ENCODE results near the gene SPON1.

Gene SPON1

DNA sequence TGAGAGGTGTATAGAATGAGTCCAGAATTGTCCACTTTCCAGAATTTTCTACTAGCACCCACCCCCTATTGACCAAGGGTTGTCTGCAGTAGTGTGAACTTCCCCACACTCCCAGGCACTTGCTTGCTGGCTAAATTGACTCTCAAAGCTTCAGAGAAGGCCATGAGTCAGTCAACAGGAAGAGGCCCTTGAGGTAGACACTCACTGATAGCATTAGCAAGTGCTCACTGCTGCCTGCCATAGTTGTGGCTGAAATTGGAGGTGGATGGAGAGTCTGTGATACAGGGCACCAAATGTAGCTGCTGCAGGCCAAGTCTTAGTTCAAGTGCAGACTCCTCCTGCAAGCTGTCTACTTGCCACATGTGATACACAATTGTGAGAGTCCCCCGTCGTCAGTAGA lies 156.8 kb downstream of the SPON1 start:
- Histone ChIP-seq H3K36me3 (ENCODE audit: control insufficient read depth, insufficient read depth, low read length) (no peaks in the 10 kb centered on the region), H3K4me1 (ENCODE audit: control insufficient read depth, insufficient read depth, low read length, poor library complexity, severe bottlenecking) (no peaks in the 10 kb centered on the region), H3K4me3 (ENCODE audit: extremely low read depth, insufficient read depth, low read length, poor library complexity, severe bottlenecking) (no peak overlapping the region), H3K27ac (ENCODE audit: low read depth, low read length, severe bottlenecking) (no peak overlapping the region), H3K9me3 (ENCODE audit: control insufficient read depth, low read length) (no peaks in the 10 kb centered on the region)
- 89 to 100% methylated on average over 2 of the region's 2 CpGs for WGBS, 2 experiments (ENCODE audit: insufficient coverage in 2 of 2)

DNA sequence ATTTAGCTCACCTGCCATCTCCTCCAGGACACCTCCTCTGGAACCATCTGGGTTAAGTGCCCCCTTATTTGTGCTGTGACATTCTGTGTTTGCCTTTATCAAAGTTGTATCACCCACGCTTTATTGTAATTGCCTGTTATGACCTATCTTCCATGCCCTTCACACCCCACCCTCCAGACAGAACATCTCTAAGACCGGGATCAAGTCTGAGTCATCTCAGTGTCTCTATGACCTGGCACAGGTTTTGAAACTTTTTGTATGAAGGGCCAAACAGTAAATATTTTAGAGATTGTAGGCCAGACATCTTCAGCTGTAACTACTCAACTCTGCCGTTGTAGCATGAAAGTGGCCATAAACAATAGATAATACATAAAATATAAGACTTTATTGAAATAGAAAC lies 161.8 kb downstream of the SPON1 start:
- H3K27ac ChIP-seq (ENCODE audit: low read depth, low read length, severe bottlenecking) = no peak overlapping the region
- peaks cover 4% of the 10 kb centered on the region for H3K4me1 ChIP-seq (ENCODE audit: control insufficient read depth, insufficient read depth, low read length, poor library complexity, severe bottlenecking)
- no peaks in the 10 kb centered on the region for H3K9me3 ChIP-seq (ENCODE audit: control insufficient read depth, low read length)
- 83% methylated on average over 1 of the region's 3 CpGs; no CpG with 5 or more reads in 1 of the 2 experiments for WGBS, 2 experiments (ENCODE audit: insufficient coverage in 2 of 2)
- H3K36me3 ChIP-seq (ENCODE audit: control insufficient read depth, insufficient read depth, low read length) = no peaks in the 10 kb centered on the region
- no peak overlapping the region for H3K4me3 ChIP-seq (ENCODE audit: extremely low read depth, insufficient read depth, low read length, poor library complexity, severe bottlenecking)

DNA sequence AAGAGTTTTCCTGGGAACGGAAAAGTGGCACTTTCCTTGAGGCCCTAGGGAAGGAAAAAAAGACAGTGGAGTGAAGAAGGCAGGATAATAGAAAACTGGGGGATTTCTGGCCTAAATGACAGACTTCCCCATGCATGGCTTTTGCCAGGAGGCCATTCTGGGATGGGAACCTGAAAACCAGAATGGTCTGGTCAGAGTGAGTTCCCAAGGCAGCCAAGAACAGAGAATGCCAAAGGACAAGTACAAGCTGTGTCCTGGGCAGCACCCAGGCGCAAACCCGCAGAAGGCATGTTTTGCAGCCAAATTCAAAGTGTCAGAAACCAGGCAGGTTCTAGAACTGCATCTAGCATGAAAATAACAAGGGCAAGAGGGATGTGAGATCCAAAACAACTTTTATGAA lies 162.4 kb downstream of the SPON1 start:
- 88 to 92% methylated on average over 3 of the region's 3 CpGs for WGBS, 2 experiments (ENCODE audit: insufficient coverage in 2 of 2)
- H3K27ac ChIP-seq (ENCODE audit: low read depth, low read length, severe bottlenecking) = no peak overlapping the region
- H3K9me3 ChIP-seq (ENCODE audit: control insufficient read depth, low read length) = no peaks in the 10 kb centered on the region

DNA sequence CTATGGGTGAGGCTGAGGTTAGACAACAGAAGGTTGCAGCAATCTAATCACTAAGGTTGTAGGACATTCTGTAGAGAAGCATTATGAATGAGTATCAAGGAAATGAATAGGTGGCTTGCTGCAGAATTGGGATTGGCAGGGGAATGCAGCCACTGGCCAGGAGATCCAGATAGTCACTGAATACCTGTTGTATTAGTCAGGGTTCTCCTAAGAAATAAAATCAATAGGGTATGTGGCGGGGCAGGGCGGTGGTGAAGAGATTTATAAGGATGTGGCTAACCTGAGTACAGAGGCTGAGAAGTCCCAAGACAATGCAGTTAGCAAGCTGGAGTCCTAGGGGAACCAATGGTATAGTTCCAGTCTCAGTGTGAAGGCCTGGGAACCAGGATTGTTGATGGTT lies 163.0 kb downstream of the SPON1 start:
- Histone ChIP-seq H3K27ac (ENCODE audit: low read depth, low read length, severe bottlenecking) (no peak overlapping the region), H3K4me3 (ENCODE audit: extremely low read depth, insufficient read depth, low read length, poor library complexity, severe bottlenecking) (no peak overlapping the region), H3K9me3 (ENCODE audit: control insufficient read depth, low read length) (no peaks in the 10 kb centered on the region), H3K4me1 (ENCODE audit: control insufficient read depth, insufficient read depth, low read length, poor library complexity, severe bottlenecking) (peaks cover 4% of the 10 kb centered on the region), H3K36me3 (ENCODE audit: control insufficient read depth, insufficient read depth, low read length) (no peaks in the 10 kb centered on the region)
- 91 to 92% methylated on average over 2 of the region's 2 CpGs for WGBS, 2 experiments (ENCODE audit: insufficient coverage in 2 of 2)

More for the DNA sequence above, 162.4 kb downstream of the SPON1 start:
- Histone ChIP-seq H3K4me3 (ENCODE audit: extremely low read depth, insufficient read depth, low read length, poor library complexity, severe bottlenecking) (no peak overlapping the region), H3K4me1 (ENCODE audit: control insufficient read depth, insufficient read depth, low read length, poor library complexity, severe bottlenecking) (peaks cover 4% of the 10 kb centered on the region), H3K36me3 (ENCODE audit: control insufficient read depth, insufficient read depth, low read length) (no peaks in the 10 kb centered on the region)

DNA sequence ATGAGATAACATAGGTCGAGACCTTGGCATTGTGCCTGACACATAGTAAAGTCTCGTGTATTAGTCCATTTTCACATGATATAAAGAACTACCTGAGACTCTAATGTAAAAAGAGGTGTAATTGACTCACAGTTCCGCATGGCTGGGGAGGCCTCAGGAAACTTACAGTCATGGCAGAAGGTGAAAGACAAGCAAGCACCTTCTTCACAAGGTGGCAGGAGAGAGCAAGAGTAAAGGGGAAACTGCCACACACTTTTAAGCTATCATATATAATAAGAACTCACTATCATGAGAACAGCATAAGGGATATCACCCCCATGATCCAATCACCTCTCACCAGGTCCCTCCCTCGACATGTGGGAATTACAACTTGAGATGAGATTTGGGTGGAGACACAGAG lies 165.2 kb downstream of the SPON1 start:
- Histone ChIP-seq H3K36me3 (ENCODE audit: control insufficient read depth, insufficient read depth, low read length) (no peaks in the 10 kb centered on the region), H3K4me3 (ENCODE audit: extremely low read depth, insufficient read depth, low read length, poor library complexity, severe bottlenecking) (no peak overlapping the region), H3K9me3 (ENCODE audit: control insufficient read depth, low read length) (no peaks in the 10 kb centered on the region), H3K27ac (ENCODE audit: low read depth, low read length, severe bottlenecking) (no peak overlapping the region), H3K4me1 (ENCODE audit: control insufficient read depth, insufficient read depth, low read length, poor library complexity, severe bottlenecking) (peaks cover 4% of the 10 kb centered on the region)
- WGBS, 2 experiments (ENCODE audit: insufficient coverage in 2 of 2) = 90% methylated on average over 2 of the region's 4 CpGs; no CpG with 5 or more reads in 1 of the 2 experiments

DNA sequence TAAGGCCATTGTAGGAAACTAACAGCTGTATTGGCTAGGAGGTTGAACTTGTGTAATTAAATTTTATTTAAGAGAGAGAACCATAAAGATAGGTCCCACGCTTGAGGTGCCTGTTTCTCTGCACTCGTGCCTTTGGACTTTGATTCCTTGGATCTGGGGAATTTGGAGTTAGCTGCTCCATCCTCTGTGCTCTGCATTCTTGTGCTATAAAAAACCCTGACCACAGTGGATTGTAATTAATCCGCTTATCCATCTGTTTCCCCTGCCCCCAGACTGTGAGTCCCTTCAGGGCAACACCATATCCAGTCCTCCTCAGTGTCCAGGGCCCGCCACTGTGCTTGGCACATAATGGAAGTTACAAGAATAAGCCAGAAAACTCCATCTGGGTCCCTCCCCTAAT lies 169.8 kb downstream of the SPON1 start:
- H3K4me1 ChIP-seq (ENCODE audit: control insufficient read depth, insufficient read depth, low read length, poor library complexity, severe bottlenecking) = no peaks in the 10 kb centered on the region
- WGBS, 2 experiments (ENCODE audit: insufficient coverage in 2 of 2) = 82 to 96% methylated on average over 3 to 4 of the region's 4 CpGs
- no peak overlapping the region for H3K27ac ChIP-seq (ENCODE audit: low read depth, low read length, severe bottlenecking)

DNA sequence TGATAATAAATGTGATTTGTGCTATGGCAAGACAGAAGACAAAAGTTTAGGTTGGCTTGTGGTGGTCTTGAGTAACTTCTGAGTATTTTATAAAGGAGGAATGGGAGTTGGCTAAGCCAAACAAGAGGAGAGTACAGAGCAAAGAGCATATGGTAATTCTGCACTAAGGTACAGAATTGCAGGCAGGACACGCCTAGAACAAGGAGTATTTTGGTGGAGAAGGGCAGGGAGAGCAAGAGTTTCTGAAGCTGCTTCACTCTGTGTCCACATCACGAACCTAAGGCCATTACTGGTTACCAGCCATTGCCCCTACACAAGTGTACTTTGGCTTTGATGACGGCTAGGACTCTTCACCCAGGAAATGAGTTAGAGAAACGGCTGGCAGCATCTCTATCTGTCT lies 170.9 kb downstream of the SPON1 start:
- no peaks in the 10 kb centered on the region for H3K4me1 ChIP-seq (ENCODE audit: control insufficient read depth, insufficient read depth, low read length, poor library complexity, severe bottlenecking)
- WGBS, 2 experiments (ENCODE audit: insufficient coverage in 2 of 2) = 67 to 86% methylated on average over 3 to 4 of the region's 4 CpGs
- no peaks in the 10 kb centered on the region for H3K9me3 ChIP-seq (ENCODE audit: control insufficient read depth, low read length)
- H3K4me3 ChIP-seq (ENCODE audit: extremely low read depth, insufficient read depth, low read length, poor library complexity, severe bottlenecking) = no peak overlapping the region
- H3K27ac ChIP-seq (ENCODE audit: low read depth, low read length, severe bottlenecking) = no peak overlapping the region
- no peaks in the 10 kb centered on the region for H3K36me3 ChIP-seq (ENCODE audit: control insufficient read depth, insufficient read depth, low read length)

More for the DNA sequence above, 169.8 kb downstream of the SPON1 start:
- Histone ChIP-seq H3K4me3 (ENCODE audit: extremely low read depth, insufficient read depth, low read length, poor library complexity, severe bottlenecking) (no peak overlapping the region), H3K9me3 (ENCODE audit: control insufficient read depth, low read length) (no peaks in the 10 kb centered on the region), H3K36me3 (ENCODE audit: control insufficient read depth, insufficient read depth, low read length) (no peaks in the 10 kb centered on the region)

DNA sequence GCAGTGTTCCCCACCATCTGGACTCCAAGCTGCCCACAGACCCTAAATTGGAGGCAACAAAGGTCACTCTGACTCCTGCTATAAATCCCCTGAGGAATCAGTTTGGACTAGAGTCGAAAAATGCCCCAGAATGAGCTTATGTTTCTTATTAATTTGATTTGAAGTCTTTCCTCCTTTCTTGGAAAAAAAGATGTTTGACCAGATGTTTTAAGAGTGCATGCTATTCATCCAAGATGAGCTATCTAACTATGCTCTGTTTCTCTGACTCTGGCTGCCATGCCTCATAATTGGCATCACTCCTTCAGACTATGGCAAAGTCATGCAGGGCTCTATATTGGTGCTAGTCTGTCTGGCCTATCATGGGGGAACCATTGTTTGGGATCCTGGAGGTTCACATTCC lies 174.0 kb downstream of the SPON1 start:
- WGBS, 2 experiments (ENCODE audit: insufficient coverage in 2 of 2) = 75 to 86% methylated on average over 1 of the region's 1 CpG
- H3K4me1 ChIP-seq (ENCODE audit: control insufficient read depth, insufficient read depth, low read length, poor library complexity, severe bottlenecking) = no peaks in the 10 kb centered on the region
- H3K9me3 ChIP-seq (ENCODE audit: control insufficient read depth, low read length) = no peaks in the 10 kb centered on the region
- H3K36me3 ChIP-seq (ENCODE audit: control insufficient read depth, insufficient read depth, low read length) = no peaks in the 10 kb centered on the region
- no peak overlapping the region for H3K4me3 ChIP-seq (ENCODE audit: extremely low read depth, insufficient read depth, low read length, poor library complexity, severe bottlenecking)
- H3K27ac ChIP-seq (ENCODE audit: low read depth, low read length, severe bottlenecking) = no peak overlapping the region

DNA sequence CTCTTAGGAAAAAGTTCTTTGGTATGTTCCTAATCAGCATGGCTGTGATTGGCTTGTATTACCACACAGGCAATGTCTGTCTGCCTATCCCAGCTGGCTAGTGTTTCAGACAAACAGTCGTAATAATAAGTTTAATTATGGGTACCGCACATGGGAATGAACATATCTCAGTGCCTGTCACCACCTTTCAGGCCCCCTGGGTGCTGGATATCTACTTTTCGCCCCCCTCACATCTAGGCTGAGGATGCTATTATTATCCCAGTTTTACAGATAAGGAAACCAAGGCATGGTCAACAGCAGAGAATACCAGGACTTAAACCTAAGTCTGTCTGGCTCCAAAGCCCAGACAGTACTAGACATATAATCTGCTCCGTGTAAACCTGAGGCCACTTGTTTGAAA lies 174.8 kb downstream of the SPON1 start:
- H3K9me3 ChIP-seq (ENCODE audit: control insufficient read depth, low read length) = no peaks in the 10 kb centered on the region
- H3K4me1 ChIP-seq (ENCODE audit: control insufficient read depth, insufficient read depth, low read length, poor library complexity, severe bottlenecking) = no peaks in the 10 kb centered on the region
- 90 to 98% methylated on average over 4 of the region's 4 CpGs for WGBS, 2 experiments (ENCODE audit: insufficient coverage in 2 of 2)
- no peak overlapping the region for H3K4me3 ChIP-seq (ENCODE audit: extremely low read depth, insufficient read depth, low read length, poor library complexity, severe bottlenecking)
- H3K36me3 ChIP-seq (ENCODE audit: control insufficient read depth, insufficient read depth, low read length) = no peaks in the 10 kb centered on the region
- no peak overlapping the region for H3K27ac ChIP-seq (ENCODE audit: low read depth, low read length, severe bottlenecking)

DNA sequence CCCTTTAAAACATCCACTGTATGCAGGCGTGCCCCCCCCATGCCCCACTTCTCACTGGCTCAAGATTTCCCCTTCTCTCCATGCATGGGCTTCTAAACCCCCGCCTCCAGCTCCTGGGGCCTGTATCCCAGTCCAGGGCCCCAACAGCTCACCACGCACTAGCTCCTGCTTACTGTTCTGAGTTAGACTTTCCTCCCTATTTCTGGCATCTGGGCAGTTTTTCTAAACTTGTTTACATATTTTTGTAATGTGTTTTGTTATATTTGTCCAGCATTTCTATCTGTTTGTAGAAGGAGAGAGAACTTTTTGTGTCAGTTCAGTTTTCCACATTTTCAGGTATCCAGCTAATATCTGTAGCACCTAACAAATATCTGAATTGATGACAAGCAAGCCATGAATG lies 178.5 kb downstream of the SPON1 start:
- WGBS, 2 experiments (ENCODE audit: insufficient coverage in 2 of 2) = 88 to 90% methylated on average over 2 to 3 of the region's 3 CpGs
- Histone ChIP-seq H3K4me3 (ENCODE audit: extremely low read depth, insufficient read depth, low read length, poor library complexity, severe bottlenecking) (no peak overlapping the region), H3K4me1 (ENCODE audit: control insufficient read depth, insufficient read depth, low read length, poor library complexity, severe bottlenecking) (no peaks in the 10 kb centered on the region), H3K36me3 (ENCODE audit: control insufficient read depth, insufficient read depth, low read length) (no peaks in the 10 kb centered on the region), H3K27ac (ENCODE audit: low read depth, low read length, severe bottlenecking) (no peak overlapping the region), H3K9me3 (ENCODE audit: control insufficient read depth, low read length) (no peaks in the 10 kb centered on the region)

DNA sequence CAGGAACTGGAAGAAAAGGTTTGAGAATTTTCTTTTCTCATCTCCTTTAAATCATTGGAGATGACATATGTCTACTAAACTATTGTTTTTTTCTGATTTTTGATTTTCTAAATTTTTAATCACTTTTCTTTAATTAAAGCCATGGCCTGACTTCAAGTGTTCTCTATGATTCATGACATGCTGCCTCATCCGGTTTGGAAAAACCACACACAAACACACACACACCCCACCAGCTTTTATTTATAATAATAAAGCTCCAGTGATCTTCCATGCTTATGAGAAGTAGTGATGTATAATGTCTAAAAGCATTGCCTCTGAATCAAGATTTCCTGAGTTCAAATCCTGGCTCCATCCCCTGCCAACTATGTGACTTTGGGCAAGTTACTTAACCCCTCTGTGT lies 179.2 kb downstream of the SPON1 start:
- H3K9me3 ChIP-seq (ENCODE audit: control insufficient read depth, low read length) = no peaks in the 10 kb centered on the region
- H3K4me3 ChIP-seq (ENCODE audit: extremely low read depth, insufficient read depth, low read length, poor library complexity, severe bottlenecking) = no peak overlapping the region
- no peaks in the 10 kb centered on the region for H3K4me1 ChIP-seq (ENCODE audit: control insufficient read depth, insufficient read depth, low read length, poor library complexity, severe bottlenecking)
- H3K27ac ChIP-seq (ENCODE audit: low read depth, low read length, severe bottlenecking) = no peak overlapping the region
- H3K36me3 ChIP-seq (ENCODE audit: control insufficient read depth, insufficient read depth, low read length) = no peaks in the 10 kb centered on the region
- 100% methylated on average over 1 of the region's 1 CpG; no CpG with 5 or more reads in 1 of the 2 experiments for WGBS, 2 experiments (ENCODE audit: insufficient coverage in 2 of 2)
